Activated CD4-positive, alpha-beta T cell treated with anti-CD3 and anti-CD28 coated beads, Interleukin-2, amount 10 ng/mL, durations not matched to agents 7 days and 5 days (primary cell): Measurements from ENCODE around the gene ERCC4. TPM values are rescaled to one million over a fixed set of nuclear protein-coding genes. Genes with fewer than 3 reads are reported as not detected.
A peak's percentile ranks its signal among the peaks of the same experiment; 100 is the strongest.
"Not testable (repeated sequence)": the region's sequence is repeated elsewhere in the genome, so short reads cannot be mapped to it uniquely, and the experiment has no call there.

Experiments
- CTCF ChIA-PET: fragments of 350-600 bp; sonication (Branson Sonifier 250); formaldehyde crosslinking; loops from one replicate; lab custom pipeline; 2021; ENCODE audit warnings: antibody characterized with exemption; lab: Charles Lee
- POLR2A ChIA-PET: fragments of 350-600 bp; sonication (Branson Sonifier 250); formaldehyde crosslinking; loops from one replicate; lab custom pipeline; 2021; ENCODE audit warnings: antibody characterized with exemption; lab: Charles Lee
- DNase-seq: peaks from one replicate; pipeline ENCODE4 v3.0.0-alpha.2; 2020
- H3K27ac Mint-ChIP-seq: one replicate; pipeline ENCODE4 v1.8.0; 2021; ENCODE audit warnings: mild to moderate bottlenecking, moderate library complexity, mixed read lengths
- H3K27me3 Mint-ChIP-seq: one replicate; pipeline ENCODE4 v1.8.0; 2021; ENCODE audit warnings: mixed read lengths
- H3K36me3 Mint-ChIP-seq: one replicate; pipeline ENCODE4 v1.8.0; 2021; ENCODE audit warnings: low read depth, mixed read lengths
- H3K4me1 Mint-ChIP-seq: one replicate; pipeline ENCODE4 v1.8.0; 2021; ENCODE audit warnings: mixed read lengths
- H3K4me3 Mint-ChIP-seq: one replicate; pipeline ENCODE4 v1.8.0; 2021; ENCODE audit warnings: mild to moderate bottlenecking, moderate library complexity, mixed read lengths
- H3K9me3 Mint-ChIP-seq: one replicate; pipeline ENCODE4 v1.8.0; 2021; ENCODE audit warnings: mixed read lengths
- total RNA-seq, 2 experiments: library from RNA; stranded (reverse); gene quantifications; one replicate each; pipeline ENCODE4 v1.2.3, GENCODE V29; 2021

The ERCC4 gene
- total RNA-seq, 2 experiments from 2014 or later: 9.4 to 12.3 TPM

- CTCF ChIA-PET: interaction anchor here (0.6 kb wide), 1 partner anchor 349 kb away, joined by 4 read pairs; no protein-coding TSS in a partner anchor
- Mint-ChIP-seq H3K4me3 (no peak overlapping the region), H3K4me1 (no peaks in the 10 kb centered on the region), H3K36me3 (no peaks in the 10 kb centered on the region), H3K27me3 (peaks cover 3% of the 10 kb centered on the region), H3K27ac (no peak overlapping the region), H3K9me3 (no peaks in the 10 kb centered on the region)
- DNase-seq: no peak
- POLR2A ChIA-PET: no interaction called here
Measured at GRCh38 chr16:13898233-13898632, 21.7 kb upstream of the ERCC4 start.

GRCh38 chr16:13902052-13902451 lies 17.9 kb upstream of the ERCC4 start:
- Mint-ChIP-seq H3K9me3 (no peaks in the 10 kb centered on the region), H3K4me3 (no peak overlapping the region), H3K27ac (no peak overlapping the region), H3K36me3 (no peaks in the 10 kb centered on the region), H3K27me3 (no peaks in the 10 kb centered on the region), H3K4me1 (no peaks in the 10 kb centered on the region)
- no peak for DNase-seq
- CTCF ChIA-PET: interaction anchor here (1.4 kb wide), 1 partner anchor 18 kb away, joined by 6 read pairs; the partner anchor contains the start of gene ERCC4
- POLR2A ChIA-PET: no interaction called here

GRCh38 chr16:13902677-13903076 lies 17.3 kb upstream of the ERCC4 start:
- no peak for DNase-seq

GRCh38 chr16:13904179-13904691 lies 15.7 kb upstream of the ERCC4 start:
- CTCF ChIA-PET: no interaction called here
- POLR2A ChIA-PET: no interaction called here
- Mint-ChIP-seq H3K4me1 (no peaks in the 10 kb centered on the region), H3K27me3 (peaks cover 3% of the 10 kb centered on the region), H3K9me3 (no peaks in the 10 kb centered on the region), H3K36me3 (no peaks in the 10 kb centered on the region), H3K4me3 (no peak overlapping the region), H3K27ac (no peak overlapping the region)
- no peak for DNase-seq

More at GRCh38 chr16:13902677-13903076, 17.3 kb upstream of the ERCC4 start:
- Mint-ChIP-seq H3K27me3 (no peaks in the 10 kb centered on the region), H3K4me3 (no peak overlapping the region), H3K36me3 (no peaks in the 10 kb centered on the region), H3K27ac (no peak overlapping the region), H3K9me3 (no peaks in the 10 kb centered on the region), H3K4me1 (no peaks in the 10 kb centered on the region)
- POLR2A ChIA-PET: no interaction called here
- CTCF ChIA-PET: interaction anchor here (0.9 to 1.4 kb wide), 2 partner anchors 11 to 17 kb away, joined by 3 to 6 read pairs; partner anchors contain the start of gene ERCC4

GRCh38 chr16:13904822-13905221 lies 15.1 kb upstream of the ERCC4 start:
- CTCF ChIA-PET: interaction anchor here (0.6 kb wide), 1 partner anchor 900 kb away, joined by 5 read pairs; no protein-coding TSS in a partner anchor
- H3K4me3 Mint-ChIP-seq, POLR2A ChIA-PET, H3K36me3 Mint-ChIP-seq, H3K9me3 Mint-ChIP-seq, H3K27me3 Mint-ChIP-seq, H3K4me1 Mint-ChIP-seq, H3K27ac Mint-ChIP-seq: not testable (repeated sequence)
- DNase-seq: peak; percentile 21

- Mint-ChIP-seq H3K4me1 (no peaks in the 10 kb centered on the region), H3K27me3 (peaks cover 3% of the 10 kb centered on the region), H3K4me3 (no peak overlapping the region), H3K27ac (no peak overlapping the region), H3K36me3 (no peaks in the 10 kb centered on the region), H3K9me3 (no peaks in the 10 kb centered on the region)
- ChIA-PET CTCF (interaction anchor here (0.6 to 1.1 kb wide), 3 partner anchors 12 to 69 kb away, joined by 3 to 4 read pairs (median 3); no protein-coding TSS in a partner anchor), POLR2A (no interaction called here)
- DNase-seq: no peak
Measured at GRCh38 chr16:13906168-13907089, 13.5 kb upstream of the ERCC4 start.

GRCh38 chr16:13907431-13907830 lies 12.5 kb upstream of the ERCC4 start:
- DNase-seq: no peak
- Mint-ChIP-seq H3K36me3 (no peaks in the 10 kb centered on the region), H3K4me1 (no peaks in the 10 kb centered on the region), H3K4me3 (no peak overlapping the region), H3K9me3 (peaks cover 3% of the 10 kb centered on the region), H3K27ac (no peak overlapping the region), H3K27me3 (peaks cover 5% of the 10 kb centered on the region)
- CTCF ChIA-PET: interaction anchor here (1.1 kb wide), 1 partner anchor 11 kb away, joined by 3 read pairs; no protein-coding TSS in a partner anchor
- POLR2A ChIA-PET: no interaction called here

GRCh38 chr16:13909069-13909468 lies 10.9 kb upstream of the ERCC4 start:
- peaks cover 3% of the 10 kb centered on the region for H3K9me3 Mint-ChIP-seq
- H3K4me1 Mint-ChIP-seq: no peaks in the 10 kb centered on the region
- no peak overlapping the region for H3K4me3 Mint-ChIP-seq
- DNase-seq: no peak
- peaks cover 6% of the 10 kb centered on the region for H3K27me3 Mint-ChIP-seq
- no peak overlapping the region for H3K27ac Mint-ChIP-seq
- ChIA-PET POLR2A (no interaction called here), CTCF (no interaction called here)
- H3K36me3 Mint-ChIP-seq: no peaks in the 10 kb centered on the region

GRCh38 chr16:13909872-13910303 lies 10.1 kb upstream of the ERCC4 start:
- no peak for DNase-seq
- H3K27me3 Mint-ChIP-seq: peaks cover 6% of the 10 kb centered on the region

GRCh38 chr16:13911306-13911705 lies 8.6 kb upstream of the ERCC4 start:
- POLR2A ChIA-PET: no interaction called here
- peaks cover 3% of the 10 kb centered on the region for H3K9me3 Mint-ChIP-seq
- no peak overlapping the region for H3K4me3 Mint-ChIP-seq
- DNase-seq: no peak
- CTCF ChIA-PET: interaction anchor here (0.6 to 1.5 kb wide), 3 partner anchors 9 to 733 kb away, joined by 3 to 11 read pairs (median 4); partner anchors contain the start of gene ERCC4
- no peaks in the 10 kb centered on the region for H3K4me1 Mint-ChIP-seq
- no peaks in the 10 kb centered on the region for H3K36me3 Mint-ChIP-seq
- H3K27ac Mint-ChIP-seq: no peak overlapping the region
- H3K27me3 Mint-ChIP-seq: peaks cover 6% of the 10 kb centered on the region

More at GRCh38 chr16:13909872-13910303, 10.1 kb upstream of the ERCC4 start:
- Mint-ChIP-seq H3K4me3 (no peak overlapping the region), H3K27ac (no peak overlapping the region), H3K36me3 (no peaks in the 10 kb centered on the region), H3K9me3 (peaks cover 3% of the 10 kb centered on the region), H3K4me1 (no peaks in the 10 kb centered on the region)
- CTCF ChIA-PET: interaction anchor here (1.5 kb wide), 1 partner anchor 10 kb away, joined by 11 read pairs; the partner anchor contains the start of gene ERCC4
- POLR2A ChIA-PET: no interaction called here

GRCh38 chr16:13911871-13912270 lies 8.1 kb upstream of the ERCC4 start:
- H3K9me3 Mint-ChIP-seq: peaks cover 3% of the 10 kb centered on the region
- CTCF ChIA-PET: interaction anchor here (0.6 kb wide), 1 partner anchor 732 kb away, joined by 4 read pairs; no protein-coding TSS in a partner anchor
- no peaks in the 10 kb centered on the region for H3K36me3 Mint-ChIP-seq
- DNase-seq: no peak
- H3K27me3 Mint-ChIP-seq: peaks cover 6% of the 10 kb centered on the region
- POLR2A ChIA-PET: no interaction called here
- H3K4me3 Mint-ChIP-seq: no peak overlapping the region
- H3K4me1 Mint-ChIP-seq: no peaks in the 10 kb centered on the region
- no peak overlapping the region for H3K27ac Mint-ChIP-seq

GRCh38 chr16:13912891-13913290 lies 7.1 kb upstream of the ERCC4 start:
- ChIA-PET CTCF (interaction anchor here (0.6 to 1.3 kb wide), 2 partner anchors 47 to 149 kb away, joined by 3 read pairs; no protein-coding TSS in a partner anchor), POLR2A (no interaction called here)
- Mint-ChIP-seq H3K27ac (no peak overlapping the region), H3K36me3 (no peaks in the 10 kb centered on the region), H3K27me3 (peaks cover 6% of the 10 kb centered on the region), H3K9me3 (peaks cover 3% of the 10 kb centered on the region), H3K4me1 (no peaks in the 10 kb centered on the region), H3K4me3 (no peak overlapping the region)
- no peak for DNase-seq
